ENCODE data around the gene SBF1. TPM values are rescaled to one million over a fixed set of nuclear protein-coding genes. Genes with fewer than 3 reads are reported as not detected.

SBF1 gene
- total and polyA plus RNA-seq, 2 experiments from 2014 or later: 25.2 to 92.0 TPM

DNA sequence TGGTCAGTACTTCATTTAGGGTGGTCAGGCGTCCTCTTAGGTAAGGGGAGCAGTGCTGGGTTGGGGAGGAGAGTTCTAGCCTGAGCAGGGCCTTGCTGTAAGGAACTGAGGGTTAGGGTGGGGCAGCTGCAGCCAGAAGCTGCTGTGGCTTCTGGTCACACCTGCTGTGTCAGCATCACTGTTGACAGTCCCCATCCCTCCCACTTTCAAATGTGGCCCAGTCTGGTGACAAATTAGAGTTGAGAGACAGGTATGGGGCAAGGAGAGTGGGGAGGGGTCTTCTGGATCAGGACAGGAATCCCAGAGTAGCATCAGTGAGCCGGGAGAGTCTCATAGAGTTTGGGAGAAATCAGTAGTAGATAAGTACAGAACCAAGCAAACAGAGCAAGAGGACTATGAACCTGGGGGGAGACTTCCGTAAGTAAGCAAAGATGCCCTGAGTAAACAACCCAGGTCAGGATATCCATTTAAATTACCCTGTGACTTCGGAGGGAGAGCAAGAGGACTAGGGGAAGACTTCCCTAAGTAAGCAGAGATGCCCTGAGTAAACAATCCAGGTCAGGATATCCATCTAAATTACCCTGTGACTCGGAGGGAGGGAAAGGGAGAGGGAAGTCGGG is 78.0 kb downstream of the SBF1 start:
- Histone ChIP-seq H3K9me2 (ENCODE audit: insufficient read depth) (no peaks in the 10 kb centered on the region), H3K36me3 (ENCODE audit: low read depth) (no peaks in the 10 kb centered on the region; the same call in 1 of the 2 replicates), H3K9me3 (ENCODE audit: low read depth) (no peaks in the 10 kb centered on the region), H3K4me3 (no peak overlapping the region), H3F3A (ENCODE audit: insufficient read depth) (0 out of 2 replicates have a peak, but pooled peaks cover 7% of the 10 kb centered on the region), H3K4me1 (ENCODE audit: insufficient read depth) (no peaks in the 10 kb centered on the region), H3K27ac (no peak overlapping the region), H2AFZ (no peak overlapping the region), H3K4me2 (ENCODE audit: unreplicated experiment) (no peak overlapping the region), H4K20me1 (ENCODE audit: insufficient read depth) (no peaks in the 10 kb centered on the region), H3K9ac (no peak overlapping the region), H3K79me2 (ENCODE audit: insufficient read depth) (peaks cover 26% of the 10 kb centered on the region), H3K27me3 (replicated peaks; ENCODE audit: insufficient read depth) (no peaks in the 10 kb centered on the region)
- TF ChIP-seq EZH2 (IDR thresholded peaks at IDR 0.05; ENCODE audit: insufficient read depth, poor library complexity, severe bottlenecking): no peak
- TF ChIP-seq EZH2phosphoT487 (IDR thresholded peaks at IDR 0.05; ENCODE audit: insufficient read depth, low read depth): no peak
- 60 to 63% methylated on average over 6 of the region's 6 CpGs for WGBS, 2 experiments (ENCODE audit: low coverage in 1 of 2, low lambda C conversion rate in 2 of 2, missing lambda C conversion rate in 2 of 2)
- peak; percentile 10 for DNase-seq
- in situ Hi-C loops (cut with MboI): no loop called here

Other genes with a start within 250 kb of the SBF1 start
- 32.0 and 33.8 TPM in 2 replicates for gene TUBGCP6, start 230.0 kb downstream of the SBF1 start, total RNA-seq (2014; rRNA removed; shearing (Covaris generic))
- 13.2 and 16.6 TPM in 2 replicates for gene TUBGCP6, start 230.0 kb downstream of the SBF1 start, polyA plus RNA-seq (2016; fragmentation: Nextera tagmentation; extraction: Ambion mirVana)
- 16.8 and 19.2 TPM in 2 replicates for gene HDAC10, start 223.8 kb downstream of the SBF1 start, total RNA-seq (2014; rRNA removed; shearing (Covaris generic))
- gene HDAC10, start 223.8 kb downstream of the SBF1 start, polyA plus RNA-seq (2016; fragmentation: Nextera tagmentation; extraction: Ambion mirVana): 4.3 and 6.6 TPM in 2 replicates
- gene MAPK12, start 213.4 kb downstream of the SBF1 start, total RNA-seq (2014; rRNA removed; shearing (Covaris generic)): 22.8 and 28.7 TPM in 2 replicates
- 20.7 and 23.2 TPM in 2 replicates for gene MAPK12, start 213.4 kb downstream of the SBF1 start, polyA plus RNA-seq (2016; fragmentation: Nextera tagmentation; extraction: Ambion mirVana)
- gene MAPK11, start 204.7 kb downstream of the SBF1 start, total RNA-seq (2014; rRNA removed; shearing (Covaris generic)): 9.8 and 12.3 TPM in 2 replicates
- gene MAPK11, start 204.7 kb downstream of the SBF1 start, polyA plus RNA-seq (2016; fragmentation: Nextera tagmentation; extraction: Ambion mirVana): 1.0 and 1.2 TPM in 2 replicates
- gene PLXNB2, start 167.4 kb downstream of the SBF1 start, total RNA-seq (2014; rRNA removed; shearing (Covaris generic)): 136 and 147 TPM in 2 replicates
- gene PLXNB2, start 167.4 kb downstream of the SBF1 start, polyA plus RNA-seq (2016; fragmentation: Nextera tagmentation; extraction: Ambion mirVana): 123 and 136 TPM in 2 replicates
- 3.3 and 5.7 TPM in 2 replicates for gene DENND6B, start 148.0 kb downstream of the SBF1 start, total RNA-seq (2014; rRNA removed; shearing (Covaris generic))
- 6.1 and 6.6 TPM in 2 replicates for gene DENND6B, start 148.0 kb downstream of the SBF1 start, polyA plus RNA-seq (2016; fragmentation: Nextera tagmentation; extraction: Ambion mirVana)
- gene PPP6R2, start 131.7 kb downstream of the SBF1 start, total RNA-seq (2014; rRNA removed; shearing (Covaris generic)): 50.0 and 58.4 TPM in 2 replicates
- gene PPP6R2, start 131.7 kb downstream of the SBF1 start, polyA plus RNA-seq (2016; fragmentation: Nextera tagmentation; extraction: Ambion mirVana): 22.2 and 22.3 TPM in 2 replicates
- 11.4 and 15.2 TPM in 2 replicates for gene ADM2, start 6.5 kb upstream of the SBF1 start, total RNA-seq (2014; rRNA removed; shearing (Covaris generic))
- gene ADM2, start 6.5 kb upstream of the SBF1 start, polyA plus RNA-seq (2016; fragmentation: Nextera tagmentation; extraction: Ambion mirVana): 11.6 and 14.0 TPM in 2 replicates
- not detected in 2 replicates for gene MIOX, start 11.8 kb upstream of the SBF1 start, total RNA-seq (2014; rRNA removed; shearing (Covaris generic))
- gene MIOX, start 11.8 kb upstream of the SBF1 start, polyA plus RNA-seq (2016; fragmentation: Nextera tagmentation; extraction: Ambion mirVana): 0.16 TPM in 1 of 2 replicates, not detected in the other
- 95.0 and 124 TPM in 2 replicates for gene LMF2, start 32.7 kb upstream of the SBF1 start, total RNA-seq (2014; rRNA removed; shearing (Covaris generic))
- gene LMF2, start 32.7 kb upstream of the SBF1 start, polyA plus RNA-seq (2016; fragmentation: Nextera tagmentation; extraction: Ambion mirVana): 101 and 106 TPM in 2 replicates
- 33.8 and 61.0 TPM in 2 replicates for gene NCAPH2, start 33.2 kb upstream of the SBF1 start, total RNA-seq (2014; rRNA removed; shearing (Covaris generic))
- 27.7 and 28.6 TPM in 2 replicates for gene NCAPH2, start 33.2 kb upstream of the SBF1 start, polyA plus RNA-seq (2016; fragmentation: Nextera tagmentation; extraction: Ambion mirVana)
- gene SCO2, start 50.6 kb upstream of the SBF1 start, total RNA-seq (2014; rRNA removed; shearing (Covaris generic)): 8.4 and 17.5 TPM in 2 replicates
- 11.0 and 15.0 TPM in 2 replicates for gene SCO2, start 50.6 kb upstream of the SBF1 start, polyA plus RNA-seq (2016; fragmentation: Nextera tagmentation; extraction: Ambion mirVana)
- gene TYMP, start 55.0 kb upstream of the SBF1 start, total RNA-seq (2014; rRNA removed; shearing (Covaris generic)): 33.2 and 42.4 TPM in 2 replicates
- gene TYMP, start 55.0 kb upstream of the SBF1 start, polyA plus RNA-seq (2016; fragmentation: Nextera tagmentation; extraction: Ambion mirVana): 24.3 and 24.8 TPM in 2 replicates
- not detected in 2 replicates for gene KLHDC7B, start 70.9 kb upstream of the SBF1 start, total RNA-seq (2014; rRNA removed; shearing (Covaris generic))
- gene KLHDC7B, start 70.9 kb upstream of the SBF1 start, polyA plus RNA-seq (2016; fragmentation: Nextera tagmentation; extraction: Ambion mirVana): 0.06 TPM in 1 of 2 replicates, not detected in the other
- not detected in 2 replicates for gene SYCE3, start 87.9 kb upstream of the SBF1 start, total RNA-seq (2014; rRNA removed; shearing (Covaris generic))
- 0.49 and 0.80 TPM in 2 replicates for gene SYCE3, start 87.9 kb upstream of the SBF1 start, polyA plus RNA-seq (2016; fragmentation: Nextera tagmentation; extraction: Ambion mirVana)
- 1.6 and 2.9 TPM in 2 replicates for gene CPT1B, start 103.4 kb upstream of the SBF1 start, total RNA-seq (2014; rRNA removed; shearing (Covaris generic))
- gene CPT1B, start 103.4 kb upstream of the SBF1 start, polyA plus RNA-seq (2016; fragmentation: Nextera tagmentation; extraction: Ambion mirVana): 1.0 and 1.3 TPM in 2 replicates
- 38.7 and 41.3 TPM in 2 replicates for gene CHKB, start 107.8 kb upstream of the SBF1 start, total RNA-seq (2014; rRNA removed; shearing (Covaris generic))
- 30.7 and 41.7 TPM in 2 replicates for gene CHKB, start 107.8 kb upstream of the SBF1 start, polyA plus RNA-seq (2016; fragmentation: Nextera tagmentation; extraction: Ambion mirVana)
- 0.38 TPM in 1 of 2 replicates, not detected in the other for gene MAPK8IP2, start 125.8 kb upstream of the SBF1 start, total RNA-seq (2014; rRNA removed; shearing (Covaris generic))
- 0.06 and 0.09 TPM in 2 replicates for gene MAPK8IP2, start 125.8 kb upstream of the SBF1 start, polyA plus RNA-seq (2016; fragmentation: Nextera tagmentation; extraction: Ambion mirVana)
- gene ARSA, start 153.1 kb upstream of the SBF1 start, total RNA-seq (2014; rRNA removed; shearing (Covaris generic)): 59.6 and 59.7 TPM in 2 replicates
- gene ARSA, start 153.1 kb upstream of the SBF1 start, polyA plus RNA-seq (2016; fragmentation: Nextera tagmentation; extraction: Ambion mirVana): 31.7 and 32.9 TPM in 2 replicates
- 0.51 and 0.97 TPM in 2 replicates for gene SHANK3, start 197.8 kb upstream of the SBF1 start, total RNA-seq (2014; rRNA removed; shearing (Covaris generic))
- 0.08 and 0.10 TPM in 2 replicates for gene SHANK3, start 197.8 kb upstream of the SBF1 start, polyA plus RNA-seq (2016; fragmentation: Nextera tagmentation; extraction: Ambion mirVana)

Measured in GM23248 (cell line).